ENCODE measurements around the gene VPS13D.

DNA sequence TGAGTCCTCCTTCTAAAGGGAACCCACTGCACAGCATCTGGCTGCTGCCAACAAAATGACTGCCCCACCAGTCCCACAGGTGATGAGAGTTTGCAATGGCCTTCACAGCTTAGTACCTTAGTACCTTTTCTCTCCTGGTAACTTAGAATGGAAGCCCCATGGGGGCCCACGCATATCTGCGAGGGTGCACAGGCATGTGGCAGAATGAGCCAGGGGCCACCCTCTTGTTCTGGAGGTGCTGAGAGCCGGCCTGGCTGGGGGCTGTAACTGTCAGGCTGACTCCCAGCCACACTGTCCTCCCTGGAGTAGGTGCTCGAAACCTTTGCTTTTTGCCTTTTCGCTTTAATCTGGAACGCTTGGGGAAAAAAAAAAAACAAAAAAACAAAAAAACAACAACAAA, 203.1 kb downstream of the VPS13D start:
- TF ChIP-seq EP300 (IDR thresholded peaks at IDR 0.05; ENCODE audit: borderline replicate concordance) (no peak), MAX (IDR thresholded peaks at IDR 0.05) (no peak), EGR1 (IDR thresholded peaks at IDR 0.05) (no peak)
